AG08396 (cell line): ENCODE data around the gene CHST11.
"Not testable (repeated sequence)": the region's sequence is repeated elsewhere in the genome, so short reads cannot be mapped to it uniquely, and the experiment has no call there.

Experiments
- DNase-seq: peaks from one replicate; pipeline ENCODE4 v3.0.0; 2012; ENCODE audit warnings: low spot score, mixed read lengths

CHST11 gene

GRCh38 chr12:104565606-104566243 lies 109.0 kb downstream of the CHST11 start:
- DNase-seq: no peak

GRCh38 chr12:104566244-104566993 lies 109.7 kb downstream of the CHST11 start:
- DNase-seq: no peak

GRCh38 chr12:104567832-104568486 lies 111.2 kb downstream of the CHST11 start:
- DNase-seq: no peak

GRCh38 chr12:104568487-104568868 lies 111.7 kb downstream of the CHST11 start:
- no peak for DNase-seq

GRCh38 chr12:104568935-104569334 lies 112.2 kb downstream of the CHST11 start:
- DNase-seq: no peak

- no peak for DNase-seq
These were observed 112.8 kb downstream of the CHST11 start for GRCh38 chr12:104569346-104570173.

- DNase-seq: no peak
These were observed 113.6 kb downstream of the CHST11 start for GRCh38 chr12:104570174-104570907.

GRCh38 chr12:104571328-104571727 lies 114.6 kb downstream of the CHST11 start:
- DNase-seq: no peak

- DNase-seq: not testable (repeated sequence)
These were observed 117.6 kb downstream of the CHST11 start for GRCh38 chr12:104574353-104574752.

- not testable (repeated sequence) for DNase-seq
These were observed 118.0 kb downstream of the CHST11 start for GRCh38 chr12:104574758-104575157.

- DNase-seq: no peak
These were observed 118.9 kb downstream of the CHST11 start for GRCh38 chr12:104575442-104576186.

GRCh38 chr12:104576187-104576778 lies 119.5 kb downstream of the CHST11 start:
- no peak for DNase-seq

GRCh38 chr12:104576980-104577580 lies 120.3 kb downstream of the CHST11 start:
- no peak for DNase-seq

GRCh38 chr12:104577581-104577981 lies 120.8 kb downstream of the CHST11 start:
- no peak for DNase-seq

GRCh38 chr12:104578453-104578852 lies 121.7 kb downstream of the CHST11 start:
- peak; percentile 58 for DNase-seq

- no peak for DNase-seq
These were observed 123.2 kb downstream of the CHST11 start for GRCh38 chr12:104579718-104580495.

GRCh38 chr12:104581005-104581570 lies 124.3 kb downstream of the CHST11 start:
- no peak for DNase-seq

GRCh38 chr12:104582739-104583138 lies 126.0 kb downstream of the CHST11 start:
- no peak for DNase-seq

GRCh38 chr12:104583301-104583700 lies 126.6 kb downstream of the CHST11 start:
- no peak for DNase-seq
